ENCODE results near the gene RSPH6A.
"Not testable (repeated sequence)": the region's sequence is repeated elsewhere in the genome, so short reads cannot be mapped to it uniquely, and the experiment has no call there.

Gene RSPH6A

DNA sequence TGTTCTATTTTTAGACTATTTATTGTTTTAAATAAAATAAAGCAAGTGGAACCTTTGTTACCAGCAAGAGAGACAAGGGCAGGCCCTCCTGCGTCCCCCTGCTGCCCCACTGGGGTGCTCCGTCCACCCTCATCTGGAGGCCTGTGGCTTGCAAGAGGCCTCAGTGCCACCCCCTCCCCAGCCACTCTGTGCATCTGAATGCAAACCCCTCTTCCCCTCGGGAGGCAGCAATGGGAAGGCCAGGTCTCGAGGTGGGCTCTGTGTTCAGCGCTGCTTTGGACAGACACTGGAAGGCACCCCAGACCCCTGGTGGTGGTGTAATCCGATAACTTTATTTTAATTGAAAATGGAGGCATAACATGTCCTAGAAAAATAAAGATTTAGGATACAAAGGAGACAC lies 50.6 kb downstream of the RSPH6A start:
- DNase-seq: peak; percentile 21

DNA sequence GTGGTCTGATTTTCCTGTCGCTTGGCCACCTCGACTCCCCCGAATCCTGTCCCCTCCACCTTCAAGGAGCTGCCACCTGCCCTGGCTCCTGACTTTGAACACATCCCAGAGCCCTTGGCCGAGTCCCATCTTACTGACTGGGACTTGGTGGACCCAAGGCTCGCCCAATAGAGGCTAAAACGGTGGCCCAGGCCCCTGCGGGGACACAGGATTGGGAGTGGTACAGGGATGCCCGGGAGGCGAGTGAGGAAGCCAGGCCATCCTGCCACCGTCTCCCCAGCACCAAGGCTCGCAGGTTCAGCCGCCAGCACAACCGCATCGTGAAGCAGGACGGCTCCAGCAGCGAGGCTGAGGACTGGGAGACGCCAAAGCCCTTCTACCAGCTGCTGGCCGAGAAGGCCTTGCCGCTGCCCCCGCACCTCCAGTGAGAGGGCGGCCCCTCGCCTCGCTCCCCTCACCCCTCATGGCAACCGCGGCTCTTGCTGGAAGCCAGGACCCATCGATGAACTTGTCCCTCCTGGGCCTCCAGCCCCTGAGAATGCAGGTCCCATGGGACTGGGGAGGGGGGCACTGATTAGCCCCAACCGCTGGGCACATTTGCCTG lies 51.3 kb downstream of the RSPH6A start:
- DNase-seq: peak; percentile 18

DNA sequence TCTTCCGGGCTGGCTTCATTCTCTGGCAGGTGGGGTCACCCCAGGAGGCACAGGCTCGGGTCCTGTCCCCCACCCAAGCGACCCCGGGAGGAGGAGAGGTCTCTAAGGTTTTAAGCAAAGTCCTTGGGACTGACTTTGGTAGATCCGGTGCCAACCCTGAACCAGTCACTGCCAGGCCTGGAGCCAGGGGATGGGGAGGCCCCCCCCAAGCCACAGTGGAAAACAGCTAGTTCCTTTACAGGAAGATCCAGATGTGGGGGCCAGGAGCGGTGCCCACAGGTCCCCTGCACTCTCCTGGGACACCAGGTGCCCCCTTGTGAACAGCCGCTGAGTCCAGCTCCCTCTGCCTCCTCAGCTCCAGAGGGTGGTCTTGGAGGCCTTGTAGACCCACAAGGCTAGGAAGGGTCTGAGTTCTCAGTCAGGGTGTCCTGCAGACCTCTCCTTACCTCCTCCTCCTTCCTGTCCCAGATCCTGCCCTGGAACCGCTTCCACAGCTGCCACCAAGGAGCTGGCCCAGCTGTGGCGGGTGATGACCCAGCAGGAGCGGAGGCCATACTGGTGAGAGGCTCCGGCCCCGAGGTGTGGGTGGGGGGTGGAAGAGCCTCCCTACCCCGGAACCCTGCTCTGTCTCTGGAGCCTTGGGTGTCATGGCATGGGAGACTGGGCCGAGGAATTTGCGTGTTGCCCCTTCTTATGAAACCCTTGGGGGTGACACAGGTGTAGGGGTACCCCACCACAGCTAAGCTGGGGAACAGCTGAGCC lies 52.1 kb downstream of the RSPH6A start:
- DNase-seq: no peak

DNA sequence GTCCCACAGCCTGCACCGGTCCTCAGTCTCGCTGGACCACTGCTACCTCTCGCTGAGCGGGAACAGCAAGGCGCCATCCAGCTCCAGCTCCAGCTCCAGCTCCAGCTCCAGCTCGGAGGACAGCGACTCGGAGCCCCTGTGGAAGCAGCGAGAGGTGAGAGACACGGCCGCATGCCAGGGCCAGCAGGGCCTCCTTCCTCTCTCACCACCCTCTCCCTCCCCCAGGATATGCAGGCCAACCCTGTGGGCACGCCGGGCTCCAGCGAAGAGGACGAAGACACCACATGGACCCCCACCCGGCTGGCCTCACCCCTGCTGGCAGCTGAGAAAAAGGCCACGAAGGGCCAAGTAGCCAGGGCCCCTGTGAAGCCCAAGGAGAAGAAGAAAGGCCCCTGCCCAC lies 53.4 kb downstream of the RSPH6A start:
- no peak for DNase-seq

DNA sequence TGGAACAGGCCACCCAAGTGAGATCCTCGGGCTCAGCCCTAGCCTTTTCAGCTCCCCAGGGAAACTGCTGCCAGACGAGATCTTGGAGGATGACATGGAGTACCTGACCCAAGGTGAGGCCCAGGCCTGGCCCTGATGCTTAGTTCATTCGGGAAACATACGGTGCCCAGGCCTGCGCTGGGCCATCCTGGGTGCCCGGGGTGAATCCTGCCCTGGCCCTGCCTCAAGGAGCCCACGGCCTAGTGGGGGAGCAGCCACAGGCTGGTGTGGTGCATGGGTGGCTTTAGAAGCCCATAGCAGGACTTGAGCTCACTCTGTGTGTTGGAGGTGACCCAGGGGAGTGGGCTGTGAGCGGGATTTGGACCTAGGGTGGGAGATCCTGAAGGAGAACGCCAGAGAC lies 56.2 kb downstream of the RSPH6A start:
- no peak for DNase-seq

DNA sequence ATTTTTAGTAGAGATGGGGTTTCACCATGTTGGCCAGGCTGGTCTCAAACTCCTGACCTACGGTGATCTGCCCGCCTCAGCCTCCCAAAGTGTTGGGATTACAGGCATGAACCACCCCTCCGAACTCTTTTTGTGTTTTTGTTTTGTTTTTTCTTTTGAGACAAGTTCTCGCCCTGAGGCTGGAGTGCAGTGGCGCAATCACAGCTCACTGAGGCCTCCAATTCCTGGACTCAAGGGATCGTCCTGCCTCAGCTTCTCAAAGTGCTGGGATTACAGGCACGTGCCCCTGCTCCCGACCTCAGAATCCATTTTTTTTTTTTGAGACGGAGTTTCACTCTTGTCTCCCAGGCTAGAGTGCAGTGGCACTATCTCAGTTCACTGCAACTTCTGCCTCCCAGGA lies 57.4 kb downstream of the RSPH6A start:
- DNase-seq: no peak

DNA sequence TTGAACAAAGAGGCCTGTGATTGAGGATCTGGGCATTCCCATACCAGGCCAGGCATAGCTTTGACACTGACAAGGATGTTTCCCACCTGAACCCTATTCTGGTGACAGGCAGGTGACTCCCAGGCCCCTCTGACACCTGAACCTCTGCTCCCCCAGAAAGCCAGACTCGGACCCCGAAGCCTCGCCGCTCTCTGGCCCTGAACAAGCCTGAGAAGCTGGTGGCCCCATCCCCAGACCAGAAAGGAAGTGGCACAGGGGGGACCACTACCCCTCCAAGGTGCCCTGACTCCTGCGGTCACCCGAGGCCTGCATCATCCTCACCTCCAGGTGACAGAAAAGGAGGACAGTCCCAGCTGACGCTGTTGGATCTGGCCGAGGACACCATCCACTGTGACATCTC lies 60.8 kb downstream of the RSPH6A start:
- DNase-seq: no peak

DNA sequence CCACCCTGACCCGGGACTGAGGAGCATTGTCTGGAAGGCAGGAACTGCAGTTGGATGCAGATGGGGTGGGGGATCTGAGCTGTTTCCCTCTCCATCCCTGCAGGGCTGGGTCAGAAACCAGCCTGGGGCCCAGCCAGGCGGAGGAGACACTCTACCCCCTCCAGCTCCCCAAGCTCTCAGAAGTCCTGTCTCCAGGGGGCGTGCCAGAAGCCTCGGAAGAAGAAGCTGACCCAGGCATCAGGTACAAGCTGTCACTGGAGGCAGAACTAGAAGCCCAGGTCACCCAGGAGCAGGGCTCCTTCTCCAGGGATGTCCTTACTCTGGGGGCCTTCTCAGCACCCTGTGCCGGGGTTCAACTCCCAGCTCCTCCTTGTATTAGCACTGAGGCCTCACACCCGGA lies 61.6 kb downstream of the RSPH6A start:
- DNase-seq: no peak

DNA sequence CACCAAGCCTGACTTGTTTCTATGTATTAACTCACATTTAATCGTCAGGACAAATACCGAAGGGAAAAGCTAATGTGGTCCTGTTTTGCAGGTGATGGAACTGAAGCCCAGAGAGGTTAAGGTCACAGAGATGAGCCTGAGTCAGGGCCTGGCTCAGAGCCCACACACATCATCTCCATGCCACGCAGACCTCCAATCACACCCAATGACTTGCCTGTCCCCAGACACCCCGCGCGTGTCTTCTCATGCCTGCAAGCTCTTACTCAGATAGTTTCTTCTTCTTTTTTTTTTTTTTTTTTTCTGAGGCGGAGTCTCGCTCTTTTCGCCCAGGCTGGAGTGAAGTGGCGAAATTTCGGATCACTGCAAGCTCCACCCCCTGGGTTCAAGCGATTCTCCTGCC lies 62.5 kb downstream of the RSPH6A start:
- DNase-seq: no peak

DNA sequence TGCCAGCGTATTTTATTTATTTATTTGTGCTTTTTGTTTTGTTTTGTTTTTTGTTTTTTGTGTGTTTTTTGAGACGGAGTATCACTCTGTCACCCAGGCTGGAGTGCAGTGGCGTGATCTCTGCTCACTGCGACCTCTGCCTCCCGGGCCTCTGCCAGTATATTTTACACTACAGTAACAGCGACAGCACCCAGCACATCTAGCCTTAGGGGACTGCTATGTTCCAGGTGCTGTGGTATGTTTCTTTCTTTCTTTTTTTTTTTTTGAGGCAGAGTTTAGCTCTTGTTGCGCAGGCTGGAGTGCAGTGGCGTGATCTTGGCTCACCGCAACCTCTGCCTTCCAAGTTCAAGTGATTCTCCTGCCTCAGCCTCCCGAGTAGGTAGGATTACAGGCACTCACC lies 63.6 kb downstream of the RSPH6A start:
- not testable (repeated sequence) for DNase-seq

DNA sequence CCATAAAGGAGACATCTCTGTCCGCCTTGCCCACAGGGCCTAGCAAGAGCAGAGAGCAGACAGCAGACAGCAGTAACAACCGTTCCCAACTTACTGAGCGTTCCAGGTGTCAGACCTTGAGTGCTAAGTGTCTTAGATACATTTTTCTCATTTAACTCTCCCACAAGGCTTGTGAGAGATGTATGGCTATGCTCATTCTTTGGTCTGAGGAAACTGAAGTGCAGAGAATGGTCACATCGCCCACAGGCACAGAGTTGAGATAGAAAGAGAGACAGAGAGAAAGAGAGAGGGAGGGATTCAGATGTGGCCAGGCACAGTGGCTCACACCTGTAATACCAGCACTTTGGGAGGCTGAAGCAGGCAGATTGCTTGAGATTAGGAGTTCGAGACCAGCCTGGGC lies 67.6 kb downstream of the RSPH6A start:
- no peak for DNase-seq

DNA sequence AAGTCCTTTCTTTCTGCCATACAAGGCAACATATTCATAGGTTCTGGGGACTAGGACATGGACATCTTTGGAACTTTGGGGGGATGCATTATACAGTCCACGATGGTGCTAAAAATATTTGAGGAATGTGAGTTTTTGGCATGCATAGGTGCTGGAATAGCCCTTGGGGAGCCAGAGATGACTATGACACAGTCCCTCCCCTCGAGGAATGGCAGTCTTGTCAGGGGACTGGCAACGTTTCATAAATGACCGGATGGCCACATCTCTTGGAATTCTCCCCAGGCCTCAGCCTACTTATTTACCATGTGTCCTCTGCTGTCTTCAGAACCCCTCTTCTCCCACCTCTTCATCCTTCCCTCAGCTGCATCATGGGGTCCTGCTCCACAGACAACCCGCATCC lies 68.2 kb downstream of the RSPH6A start:
- no peak for DNase-seq

Data from 8988T (cell line).